Neuronal stem cell (in vitro differentiated cells): ENCODE data around the gene NEK5.

Experiments used
- DNase-seq: peaks from one replicate; pipeline ENCODE4 v3.0.0-alpha.2; 2013; ENCODE audit warnings: low spot score
- H2AFZ ChIP-seq: one replicate; pipeline ENCODE4 v1.6.1; 2013; ENCODE audit warnings: mild to moderate bottlenecking, low read length, inconsistent platforms
- H2AK5ac ChIP-seq: 2 replicates; pipeline ENCODE4 v1.6.1; 2013; ENCODE audit warnings: low read depth, mild to moderate bottlenecking, inconsistent platforms, low read length, moderate library complexity, mixed read lengths
- H2BK120ac ChIP-seq: 2 replicates; pipeline ENCODE4 v1.6.1; 2013; ENCODE audit warnings: low read depth, mild to moderate bottlenecking, inconsistent platforms, low read length, moderate library complexity, mixed read lengths
- H2BK12ac ChIP-seq: one replicate; pipeline ENCODE4 v1.6.1; 2013; ENCODE audit warnings: low read length, inconsistent platforms
- H2BK15ac ChIP-seq: 2 replicates; pipeline ENCODE4 v1.6.1; 2013; ENCODE audit warnings: mild to moderate bottlenecking, low read length, inconsistent platforms, mixed read lengths
- H2BK5ac ChIP-seq: one replicate; pipeline ENCODE4 v1.6.1; 2013; ENCODE audit warnings: inconsistent platforms, mild to moderate bottlenecking, low read length, moderate library complexity
- H3K14ac ChIP-seq: one replicate; pipeline ENCODE4 v1.6.1; 2013; ENCODE audit warnings: low read length, inconsistent platforms
- H3K18ac ChIP-seq: 2 replicates; pipeline ENCODE4 v1.6.1; 2013; ENCODE audit warnings: low read length, inconsistent platforms
- H3K23ac ChIP-seq: 2 replicates; pipeline ENCODE4 v1.6.1; 2013; ENCODE audit warnings: low read depth, mild to moderate bottlenecking, mixed read lengths, low read length, inconsistent platforms; ENCODE audit not compliant: poor library complexity
- H3K27ac ChIP-seq: replicated peaks from 3 replicates; pipeline ENCODE4 v1.5.1; 2013; ENCODE audit warnings: low read length, inconsistent platforms
- H3K27me3 ChIP-seq, 3 experiments: 2 replicates each; pipeline ENCODE4 v1.6.1; 2013; ENCODE audit warnings: low read length in 3 of 3, mild to moderate bottlenecking in 2 of 3, inconsistent platforms in 1 of 3, low read depth in 1 of 3, mixed read lengths in 1 of 3, moderate library complexity in 1 of 3; ENCODE audit not compliant: control insufficient read depth in 3 of 3, insufficient read depth in 3 of 3
- H3K36me3 ChIP-seq, 2 donors: replicated peaks in 1 of 2; 2 replicates each; pipeline ENCODE4 v1.6.1; 2013; ENCODE audit warnings: low read length in 2 of 2; ENCODE audit not compliant: control insufficient read depth in 2 of 2, insufficient read depth in 2 of 2
- H3K4ac ChIP-seq: 2 replicates; pipeline ENCODE4 v1.6.1; 2013; ENCODE audit warnings: inconsistent platforms, mild to moderate bottlenecking, low read length, moderate library complexity
- H3K4me1 ChIP-seq, 2 donors: 1 replicate in 1 of 2; 2 replicates in 1 of 2; pipeline ENCODE4 v1.6.1; 2013; ENCODE audit warnings: low read length in 2 of 2, low read depth in 1 of 2; ENCODE audit not compliant: control insufficient read depth in 2 of 2, insufficient read depth in 1 of 2
- H3K4me2 ChIP-seq: one replicate; pipeline ENCODE4 v1.6.1; 2013; ENCODE audit warnings: mild to moderate bottlenecking, low read length, inconsistent platforms; ENCODE audit not compliant: insufficient read depth, poor library complexity, severe bottlenecking
- H3K4me3 ChIP-seq, 2 donors: 2 replicates each; pipeline ENCODE4 v1.5.1; 2013; ENCODE audit warnings: low read length in 2 of 2, mild to moderate bottlenecking in 2 of 2, inconsistent platforms in 1 of 2, moderate library complexity in 1 of 2
- H3K79me1 ChIP-seq: one replicate; pipeline ENCODE4 v1.6.1; 2013; ENCODE audit warnings: low read depth, mild to moderate bottlenecking, inconsistent platforms, low read length, moderate library complexity
- H3K9ac ChIP-seq: one replicate; pipeline ENCODE4 v1.6.1; 2013; ENCODE audit warnings: mild to moderate bottlenecking, low read depth, low read length, inconsistent platforms; ENCODE audit not compliant: poor library complexity
- H3K9me3 ChIP-seq, 2 donors: replicated peaks in 1 of 2; 2 replicates each; pipeline versions ENCODE3 to v1.6.1; 2013; ENCODE audit warnings: low read length in 2 of 2, mild to moderate bottlenecking in 2 of 2, inconsistent platforms in 1 of 2, low read depth in 1 of 2, mixed read lengths in 1 of 2, moderate library complexity in 1 of 2; ENCODE audit not compliant: control insufficient read depth in 2 of 2, insufficient read depth in 1 of 2
- H4K8ac ChIP-seq: one replicate; pipeline ENCODE4 v1.6.1; 2013; ENCODE audit warnings: low read depth, mild to moderate bottlenecking, inconsistent platforms, low read length, moderate library complexity
- H4K91ac ChIP-seq: one replicate; pipeline ENCODE4 v1.6.1; 2013; ENCODE audit warnings: low read length, low read depth, mild to moderate bottlenecking, inconsistent platforms; ENCODE audit not compliant: poor library complexity
- WGBS, 2 donors: extraction: QIAGEN DNeasy Blood & Tissue Kit; methylation state at CpG; one replicate each; pipeline ENCODE4 v1.1.7; 2013; ENCODE audit warnings: missing lambda C conversion rate in 2 of 2, mixed read lengths in 1 of 2; ENCODE audit not compliant: insufficient read length in 2 of 2, insufficient replicate concordance in 1 of 2; ENCODE audit errors: extremely low coverage in 2 of 2; 5-methylcytosine and 5-hydroxymethylcytosine counted together

NEK5 gene

GRCh38 chr13:52016296-52016695, 112.6 kb downstream of the NEK5 start:
- Histone ChIP-seq H3K23ac (no peak overlapping the region), H2BK15ac (no peak overlapping the region), H3K27me3 (peaks cover 2 to 4% (median 2%) of the 10 kb centered on the region in 3 experiments), H3K4me3 (no peak overlapping the region), H3K18ac (no peak overlapping the region), H4K8ac (no peak overlapping the region), H2BK12ac (no peak overlapping the region), H3K9ac (no peak overlapping the region), H3K27ac (no peak overlapping the region), H3K36me3 (peaks cover 3 to 61% of the 10 kb centered on the region in 2 donors), H4K91ac (no peak overlapping the region), H3K9me3 (no peaks in the 10 kb centered on the region), H2BK5ac (no peak overlapping the region), H2AFZ (no peak overlapping the region), H3K4me1 (no peaks in the 10 kb centered on the region), H3K4me2 (no peak overlapping the region), H2AK5ac (no peak overlapping the region), H3K14ac (no peak overlapping the region), H3K4ac (no peak overlapping the region), H3K79me1 (no peaks in the 10 kb centered on the region), H2BK120ac (no peak overlapping the region)
- WGBS, 2 donors = no CpG with 5 or more reads among the region's 3 CpGs
- DNase-seq = no peak

- H2AFZ ChIP-seq = peak overlapping the region; percentile 100
- no peak overlapping the region for H3K4ac ChIP-seq
- H3K4me2 ChIP-seq = peak overlapping the region; percentile 21
- no peak overlapping the region for H2BK5ac ChIP-seq
- no peak overlapping the region for H2AK5ac ChIP-seq
- peak overlapping the region; percentile 67 to 88 for H3K4me3 ChIP-seq
- peaks cover 2 to 25% of the 10 kb centered on the region in 2 donors for H3K36me3 ChIP-seq
- peak overlapping the region; percentile 80 for H3K23ac ChIP-seq
- H3K27me3 ChIP-seq = peaks cover 2 to 37% (median 7%) of the 10 kb centered on the region in 3 experiments
- no peak overlapping the region for H2BK12ac ChIP-seq
- no peak for DNase-seq
- H3K79me1 ChIP-seq = no peaks in the 10 kb centered on the region
- no peak overlapping the region for H3K9ac ChIP-seq
- no peak overlapping the region for H2BK15ac ChIP-seq
- H3K18ac ChIP-seq = peak overlapping the region; percentile 85
- H3K27ac ChIP-seq = peak overlapping the region; percentile 54
- H3K4me1 ChIP-seq = no peaks in the 10 kb centered on the region
- no peak overlapping the region for H3K14ac ChIP-seq
- H4K8ac ChIP-seq = no peak overlapping the region
- H3K9me3 ChIP-seq = no peaks in the 10 kb centered on the region
- WGBS, 2 donors = no CpG with 5 or more reads among the region's 8 CpGs
- H4K91ac ChIP-seq = no peak overlapping the region
- no peak overlapping the region for H2BK120ac ChIP-seq
Measured at GRCh38 chr13:52012512-52012836, 116.4 kb downstream of the NEK5 start.

- H3K27ac ChIP-seq = peak within 1 kb of the TSS; percentile 54
- no peak within 1 kb of the TSS for H3K4ac ChIP-seq
- no peaks in the 10 kb centered on the region for H3K79me1 ChIP-seq
- peak; percentile 99 for DNase-seq
- no peak within 1 kb of the TSS for H4K8ac ChIP-seq
- no CpG with 5 or more reads among the region's 82 CpGs for WGBS, 2 donors
- H3K4me1 ChIP-seq = no peaks in the 10 kb centered on the region
- peak within 1 kb of the TSS; percentile 67 to 95 for H3K4me3 ChIP-seq
- H2BK120ac ChIP-seq = no peak within 1 kb of the TSS
- no peak within 1 kb of the TSS for H4K91ac ChIP-seq
- peak within 1 kb of the TSS; percentile 67 for H2BK12ac ChIP-seq
- H2BK15ac ChIP-seq = no peak within 1 kb of the TSS
- peak within 1 kb of the TSS; percentile 80 for H3K23ac ChIP-seq
- H3K18ac ChIP-seq = peak within 1 kb of the TSS; percentile 96
- peaks cover 2 to 22% of the 10 kb centered on the region in 2 donors for H3K36me3 ChIP-seq
- peak within 1 kb of the TSS; percentile 92 for H2BK5ac ChIP-seq
- H3K9me3 ChIP-seq = no peaks in the 10 kb centered on the region
- H2AFZ ChIP-seq = peak within 1 kb of the TSS; percentile 100
- peak within 1 kb of the TSS; percentile 90 for H3K14ac ChIP-seq
- H2AK5ac ChIP-seq = peak within 1 kb of the TSS; percentile 34
- peak within 1 kb of the TSS; percentile 88 for H3K9ac ChIP-seq
- H3K27me3 ChIP-seq = peaks cover 2 to 43% (median 7%) of the 10 kb centered on the region in 3 experiments
- H3K4me2 ChIP-seq = peak within 1 kb of the TSS; percentile 96
Measured at GRCh38 chr13:52011632-52012511, 117.0 kb downstream of the NEK5 start, which contains the start of gene ALG11. Gene ALG11, plus strand, starts transcription at chr13:52012398. Its CDS starts 21 bp downstream, at chr13:52012419.

- Histone ChIP-seq H2BK5ac (peak within 1 kb of the TSS; percentile 92), H2BK15ac (no peak within 1 kb of the TSS), H2AFZ (peak within 1 kb of the TSS; percentile 100), H4K91ac (no peak within 1 kb of the TSS), H3K23ac (peak within 1 kb of the TSS; percentile 80), H2BK120ac (no peak within 1 kb of the TSS), H2AK5ac (peak within 1 kb of the TSS; percentile 34), H3K14ac (peak within 1 kb of the TSS; percentile 90), H2BK12ac (peak within 1 kb of the TSS; percentile 67), H3K36me3 (peaks cover 0 to 14% of the 10 kb centered on the region in 2 donors), H3K4me3 (peak within 1 kb of the TSS; percentile 67 to 95), H3K27ac (peak within 1 kb of the TSS; percentile 44), H3K9ac (peak within 1 kb of the TSS; percentile 88), H3K4me2 (peak within 1 kb of the TSS; percentile 96), H3K18ac (peak within 1 kb of the TSS; percentile 96), H3K4ac (no peak within 1 kb of the TSS), H3K27me3 (peaks cover 2 to 50% (median 7%) of the 10 kb centered on the region in 3 experiments), H3K79me1 (no peaks in the 10 kb centered on the region), H3K9me3 (no peaks in the 10 kb centered on the region), H4K8ac (no peak within 1 kb of the TSS), H3K4me1 (no peaks in the 10 kb centered on the region)
- DNase-seq = peak; percentile 45
- WGBS, 2 donors = no CpG with 5 or more reads among the region's 46 CpGs
Measured at GRCh38 chr13:52010890-52011631, 117.8 kb downstream of the NEK5 start, which contains the start of gene ATP7B. Gene ATP7B, minus strand, starts transcription at chr13:52011450. Its CDS starts 113 bp downstream, at chr13:52011337.
